ENCODE results near the gene PSMC3. TPM values are rescaled to one million over a fixed set of nuclear protein-coding genes. Genes with fewer than 3 reads are reported as not detected.
A peak's percentile ranks its signal among the peaks of the same experiment; 100 is the strongest.

PSMC3 gene
- total and polyA plus RNA-seq, 8 donors: 8.1 to 175 (median 131) TPM

DNA sequence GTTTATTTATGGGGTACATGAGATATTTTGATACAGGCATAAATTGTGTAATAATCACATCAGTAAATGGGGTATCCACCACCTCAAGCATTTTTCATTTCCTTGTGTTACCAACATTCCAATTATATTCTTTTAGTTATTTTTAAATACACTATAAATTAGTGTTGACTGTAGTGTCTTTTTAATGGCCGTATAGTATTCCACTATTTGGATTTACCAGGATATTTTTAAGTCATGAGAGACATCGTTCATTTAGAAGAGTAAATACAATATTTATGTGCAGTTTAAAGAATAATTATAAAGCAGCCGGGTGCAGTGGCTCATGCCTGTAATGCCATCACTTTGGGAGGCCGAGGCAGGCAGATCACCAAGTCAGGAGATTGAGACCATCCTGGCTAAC, 41.7 kb downstream of the PSMC3 start:
- DNase-seq: no peak
- Histone ChIP-seq H3K9me3 (no peaks in the 10 kb centered on the region), H3K4me3 (no peak overlapping the region), H3K27ac (no peak overlapping the region), H3K27me3 (no peaks in the 10 kb centered on the region), H3K36me3 (no peaks in the 10 kb centered on the region), H3K4me1 (peaks cover 0 to 10% (median 0%) of the 10 kb centered on the region in 4 donors)
- TF ChIP-seq POLR2A (IDR thresholded peaks at IDR 0.05) (no peak), POLR2AphosphoS5 (IDR thresholded peaks at IDR 0.05) (no peak), EP300 (IDR thresholded peaks at IDR 0.05) (no peak)
- TF ChIP-seq, protein P1, sequence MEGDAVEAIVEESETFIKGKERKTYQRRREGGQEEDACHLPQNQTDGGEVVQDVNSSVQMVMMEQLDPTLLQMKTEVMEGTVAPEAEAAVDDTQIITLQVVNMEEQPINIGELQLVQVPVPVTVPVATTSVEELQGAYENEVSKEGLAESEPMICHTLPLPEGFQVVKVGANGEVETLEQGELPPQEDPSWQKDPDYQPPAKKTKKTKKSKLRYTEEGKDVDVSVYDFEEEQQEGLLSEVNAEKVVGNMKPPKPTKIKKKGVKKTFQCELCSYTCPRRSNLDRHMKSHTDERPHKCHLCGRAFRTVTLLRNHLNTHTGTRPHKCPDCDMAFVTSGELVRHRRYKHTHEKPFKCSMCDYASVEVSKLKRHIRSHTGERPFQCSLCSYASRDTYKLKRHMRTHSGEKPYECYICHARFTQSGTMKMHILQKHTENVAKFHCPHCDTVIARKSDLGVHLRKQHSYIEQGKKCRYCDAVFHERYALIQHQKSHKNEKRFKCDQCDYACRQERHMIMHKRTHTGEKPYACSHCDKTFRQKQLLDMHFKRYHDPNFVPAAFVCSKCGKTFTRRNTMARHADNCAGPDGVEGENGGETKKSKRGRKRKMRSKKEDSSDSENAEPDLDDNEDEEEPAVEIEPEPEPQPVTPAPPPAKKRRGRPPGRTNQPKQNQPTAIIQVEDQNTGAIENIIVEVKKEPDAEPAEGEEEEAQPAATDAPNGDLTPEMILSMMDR (IDR thresholded peaks at IDR 0.05): no peak
- intact Hi-C loops (cut with DNase I; ENCODE audit: low total_unique reads): no loop called here
- WGBS, 5 donors: 90 to 96% (median 95%) methylated on average over 4 of the region's 4 CpGs

DNA sequence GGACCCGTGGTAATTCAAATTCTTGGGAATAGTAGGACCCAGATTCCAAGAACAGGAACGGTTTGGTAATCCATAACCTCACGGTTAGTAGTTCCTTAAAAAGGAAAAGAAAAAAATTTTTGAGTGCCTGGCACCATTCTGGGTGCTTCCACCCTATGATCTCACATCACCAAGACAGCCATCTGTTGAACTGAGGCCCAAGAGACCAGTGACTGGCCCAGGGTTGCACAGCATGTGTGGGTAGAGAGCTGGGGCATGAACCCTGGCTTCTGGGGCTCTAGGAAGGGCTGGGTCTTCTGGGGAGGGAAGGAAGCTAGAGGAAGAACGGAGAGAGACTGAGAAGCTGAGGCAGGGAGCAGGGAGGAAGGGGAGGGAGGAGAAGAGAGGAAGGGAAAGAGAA, 43.2 kb downstream of the PSMC3 start:
- Histone ChIP-seq H3K4me1 (no peaks in the 10 kb centered on the region), H3K9me3 (no peaks in the 10 kb centered on the region), H3K36me3 (no peaks in the 10 kb centered on the region), H3K27ac (no peak overlapping the region), H3K27me3 (no peaks in the 10 kb centered on the region), H3K4me3 (no peak overlapping the region)
- 44 to 68% (median 64%) methylated on average over 4 of the region's 4 CpGs for WGBS, 5 donors
- no peak for DNase-seq
- TF ChIP-seq POLR2A (IDR thresholded peaks at IDR 0.05): no peak
- TF ChIP-seq, protein P1 (IDR thresholded peaks at IDR 0.05): no peak
- no peak for TF ChIP-seq POLR2AphosphoS5 (IDR thresholded peaks at IDR 0.05)
- no peak for TF ChIP-seq EP300 (IDR thresholded peaks at IDR 0.05)
- intact Hi-C loops (cut with DNase I; ENCODE audit: low total_unique reads): no loop called here

DNA sequence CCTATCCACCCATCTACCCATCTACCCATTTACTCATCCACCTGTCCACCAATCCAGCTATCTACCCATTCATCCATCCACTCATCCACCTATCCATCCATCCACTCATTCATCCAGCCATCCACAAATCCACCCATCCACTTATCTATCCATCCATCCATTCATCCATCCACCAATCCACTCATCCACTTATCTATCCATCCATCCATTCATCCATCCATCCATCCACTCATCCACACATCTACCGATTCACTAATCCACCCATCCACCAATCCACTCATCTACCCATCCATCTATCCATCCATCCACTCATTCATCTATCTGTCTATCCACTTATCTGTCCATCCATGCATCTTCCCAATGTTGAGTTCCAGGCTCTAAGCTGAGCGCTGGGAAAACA, 46.2 kb downstream of the PSMC3 start:
- Histone ChIP-seq H3K27me3 (no peaks in the 10 kb centered on the region), H3K36me3 (peaks cover 0 to 4% (median 0%) of the 10 kb centered on the region in 4 donors), H3K27ac (no peak overlapping the region), H3K4me1 (peaks cover 0 to under 1% (median 0%) of the 10 kb centered on the region in 4 donors), H3K4me3 (no peak overlapping the region), H3K9me3 (no peaks in the 10 kb centered on the region)
- 92 to 99% (median 95%) methylated on average over 2 of the region's 2 CpGs for WGBS, 5 donors
- intact Hi-C loops (cut with DNase I; ENCODE audit: low total_unique reads): no loop called here
- DNase-seq: no peak
- no peak for TF ChIP-seq EP300 (IDR thresholded peaks at IDR 0.05)
- TF ChIP-seq, protein P1 (IDR thresholded peaks at IDR 0.05): no peak
- no peak for TF ChIP-seq POLR2AphosphoS5 (IDR thresholded peaks at IDR 0.05)
- no peak for TF ChIP-seq POLR2A (IDR thresholded peaks at IDR 0.05)

DNA sequence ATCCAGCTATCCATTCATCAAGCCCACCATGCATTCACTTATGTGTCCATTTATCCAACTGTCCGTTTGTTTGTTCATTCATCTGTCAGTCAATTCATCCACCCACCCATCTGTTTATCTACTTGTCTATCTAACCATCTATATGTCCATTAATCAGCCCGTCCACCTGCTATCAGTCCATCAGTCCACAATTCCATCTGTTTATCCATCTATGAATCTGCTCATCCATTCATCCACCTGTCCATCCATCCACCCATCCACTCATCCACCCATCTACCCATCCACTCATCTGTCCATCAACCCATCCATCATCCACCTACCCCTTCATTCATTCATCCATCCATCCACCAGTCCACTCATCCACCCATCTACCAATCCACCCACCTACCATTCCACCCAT, 46.9 kb downstream of the PSMC3 start:
- H3K36me3 ChIP-seq: peaks cover 0 to 4% (median 0%) of the 10 kb centered on the region in 4 donors
- WGBS, 5 donors: 71 to 88% (median 82%) methylated on average over 2 of the region's 2 CpGs
- H3K27ac ChIP-seq: peak overlapping the region in 1 of 5 donors; percentile 87
- intact Hi-C loops (cut with DNase I; ENCODE audit: low total_unique reads): loop anchor here (10.0 kb wide), 1 partner anchor 65 kb away; the partner anchor contains the start of gene RAPSN
- H3K27me3 ChIP-seq: no peaks in the 10 kb centered on the region
- TF ChIP-seq POLR2AphosphoS5 (IDR thresholded peaks at IDR 0.05) (no peak), POLR2A (IDR thresholded peaks at IDR 0.05) (no peak), EP300 (IDR thresholded peaks at IDR 0.05) (no peak)
- TF ChIP-seq, protein P1 (IDR thresholded peaks at IDR 0.05): no peak
- H3K4me3 ChIP-seq: no peak overlapping the region
- DNase-seq: no peak
- H3K9me3 ChIP-seq: no peaks in the 10 kb centered on the region
- H3K4me1 ChIP-seq: peaks cover 0 to 8% (median 0%) of the 10 kb centered on the region in 4 donors

Data from stomach (tissue), 9 donors.